GM21447 (cell line): Measurements from ENCODE around the gene SLC12A4.
"Not testable (repeated sequence)": the region's sequence is repeated elsewhere in the genome, so short reads cannot be mapped to it uniquely, and the experiment has no call there.

Experiments used
- ATAC-seq: cut with Tn5 transposase; IDR thresholded peaks from one replicate; pipeline ENCODE4 v1.9.1; 2021; ENCODE audit not compliant: unreplicated experiment

SLC12A4 gene

DNA sequence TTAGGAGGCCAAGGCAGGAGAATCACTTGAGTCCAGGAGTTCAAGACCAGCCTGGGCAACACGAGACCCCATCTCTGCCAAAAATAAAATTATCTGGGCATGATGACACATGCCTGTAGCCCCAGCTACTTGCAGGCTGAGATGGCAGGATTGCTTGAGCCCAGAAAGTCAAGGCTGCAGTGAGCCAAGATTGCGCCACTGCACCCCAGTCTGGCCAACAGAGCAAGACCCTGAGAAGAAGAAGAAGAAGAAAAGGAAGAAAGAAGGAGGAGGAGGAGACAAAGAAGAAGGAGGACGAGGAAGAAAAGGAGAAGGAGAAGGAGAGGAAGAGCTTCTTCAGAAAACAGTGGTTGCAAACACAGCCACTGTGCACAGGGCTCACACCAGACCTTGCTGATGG, 20.2 kb upstream of the SLC12A4 start:
- ATAC-seq = no peak

DNA sequence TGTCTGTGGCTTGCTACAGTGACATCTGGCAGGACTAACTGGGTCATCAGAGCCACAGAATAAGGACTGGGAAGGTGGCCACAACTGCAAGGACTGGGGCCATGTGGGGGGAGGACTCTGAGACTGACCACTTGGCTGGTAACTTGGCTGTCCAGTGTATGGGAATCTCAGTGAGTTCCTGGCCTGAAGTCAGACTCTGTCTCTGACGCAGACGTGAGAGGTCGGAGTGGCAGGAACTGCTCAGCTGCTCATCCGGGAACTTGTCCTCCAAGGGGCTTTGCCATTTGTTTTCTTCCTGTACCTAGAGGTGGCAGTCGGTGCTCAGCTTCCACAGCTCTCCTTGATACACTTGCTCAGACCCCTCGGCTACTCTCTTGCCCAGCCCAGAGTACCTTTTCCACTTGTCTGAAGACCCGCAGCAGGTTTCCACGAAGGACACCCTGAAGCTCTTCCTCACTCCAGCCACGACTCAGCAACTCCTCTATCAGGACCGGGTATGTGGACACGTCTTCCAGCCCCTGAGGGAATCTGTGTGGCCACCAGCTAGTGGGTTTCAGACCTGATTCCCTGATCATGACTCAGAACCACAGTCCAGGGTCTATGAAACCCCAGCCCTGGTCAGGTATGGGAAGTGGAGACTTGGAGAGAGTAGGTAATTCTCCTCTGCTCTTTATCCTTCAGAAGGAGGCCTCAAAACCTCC, 19.2 kb upstream of the SLC12A4 start:
- ATAC-seq = no peak

GRCh38 chr16:67986949-67987348, 18.5 kb upstream of the SLC12A4 start:
- ATAC-seq = no peak

DNA sequence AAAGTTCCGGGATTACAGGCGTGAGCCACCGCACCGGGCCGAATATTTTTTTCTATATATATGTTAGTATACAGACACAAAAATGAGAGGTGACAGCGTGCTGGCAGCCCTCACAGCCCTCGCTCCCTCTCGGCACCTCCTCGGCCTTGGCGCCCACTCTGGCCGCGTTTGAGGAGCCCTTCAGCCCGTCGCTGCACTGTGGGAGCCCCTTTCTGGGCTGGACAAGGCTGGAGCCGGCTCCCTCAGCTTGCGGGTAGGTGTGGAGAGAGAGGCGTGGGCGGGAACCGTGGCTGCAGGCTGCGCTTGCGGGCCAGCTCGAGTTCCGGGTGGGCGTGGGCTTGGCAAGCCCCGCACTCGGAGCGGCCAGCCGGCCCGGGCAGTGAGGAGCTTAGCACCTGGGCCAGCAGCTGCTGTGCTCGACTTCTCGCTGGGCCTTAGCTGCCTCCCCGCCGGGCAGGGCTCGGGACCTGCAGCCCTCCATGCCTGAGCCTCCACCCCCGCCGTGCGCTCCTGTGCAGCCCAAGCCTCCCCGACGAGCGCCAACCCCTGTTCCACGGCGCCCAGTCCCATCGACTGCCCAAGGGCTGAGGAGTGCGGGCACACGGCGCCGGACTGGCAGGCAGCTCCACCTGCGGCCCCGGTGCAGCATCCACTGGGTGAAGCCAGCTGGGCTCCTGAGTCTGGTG, 13.7 kb upstream of the SLC12A4 start:
- ATAC-seq = no peak

- no peak for ATAC-seq
Observed at GRCh38 chr16:67979955-67980678, 11.7 kb upstream of the SLC12A4 start, which contains the start of gene DPEP3. Gene DPEP3, minus strand, starts transcription at chr16:67980499. Its CDS starts 119 bp downstream, at chr16:67980380.

DNA sequence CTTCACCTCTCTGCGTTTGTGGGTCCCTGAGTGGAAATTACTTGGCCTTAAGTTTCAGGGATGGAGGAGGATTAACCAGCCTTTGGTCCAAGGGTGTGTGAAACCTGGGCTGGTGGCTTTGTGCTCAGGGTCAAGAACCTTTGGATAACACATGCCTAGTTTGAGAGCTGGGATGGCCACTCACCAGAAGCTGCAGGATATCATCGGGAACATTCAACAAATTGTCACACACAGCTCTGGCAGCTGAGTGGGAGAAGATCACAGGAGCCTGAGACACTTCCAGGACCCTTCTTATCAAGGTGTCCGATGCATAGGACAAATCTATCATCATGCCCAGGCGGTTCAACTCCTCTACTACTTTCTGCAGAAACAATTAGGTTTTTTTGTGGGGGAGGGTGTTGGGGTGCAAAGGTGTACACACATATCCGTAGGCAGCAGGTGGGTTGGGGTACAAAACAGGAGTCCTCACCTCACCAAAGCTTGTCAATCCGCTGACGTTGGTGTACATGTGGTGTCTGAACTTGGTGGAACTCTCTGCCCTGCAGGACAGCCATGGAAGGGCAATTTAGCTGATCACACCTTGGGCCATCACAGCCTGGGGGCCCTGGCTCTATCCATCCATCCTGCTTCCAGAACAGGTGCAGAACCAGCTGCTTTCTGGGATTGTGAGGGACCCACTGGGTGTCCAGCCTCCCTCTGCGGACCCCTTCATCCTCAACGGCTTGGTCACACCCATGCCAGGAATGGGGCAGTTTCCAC, 9.2 kb upstream of the SLC12A4 start:
- ATAC-seq = no peak

- no peak for ATAC-seq
Observed at GRCh38 chr16:67977005-67977404, 8.6 kb upstream of the SLC12A4 start.

DNA sequence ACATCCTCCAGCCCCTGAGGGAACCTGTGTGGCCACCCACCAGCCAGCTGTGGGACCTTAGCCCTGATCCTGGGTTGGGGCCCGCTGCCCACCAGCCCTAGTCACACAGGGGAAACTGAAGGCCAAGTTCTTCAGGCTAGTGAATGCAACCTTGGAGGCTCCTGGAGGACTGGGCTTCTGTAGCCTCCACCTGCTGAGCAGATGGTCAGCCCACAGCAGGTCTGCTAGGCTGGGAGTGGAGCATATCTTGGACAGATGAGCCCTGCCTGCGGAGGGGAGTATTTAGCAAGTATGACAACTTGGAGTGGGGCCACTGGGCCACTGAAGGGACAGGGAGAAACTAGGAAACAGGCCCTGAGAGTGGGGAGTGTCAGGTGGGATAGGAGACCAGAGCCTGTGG, 7.8 kb upstream of the SLC12A4 start:
- ATAC-seq = no peak

DNA sequence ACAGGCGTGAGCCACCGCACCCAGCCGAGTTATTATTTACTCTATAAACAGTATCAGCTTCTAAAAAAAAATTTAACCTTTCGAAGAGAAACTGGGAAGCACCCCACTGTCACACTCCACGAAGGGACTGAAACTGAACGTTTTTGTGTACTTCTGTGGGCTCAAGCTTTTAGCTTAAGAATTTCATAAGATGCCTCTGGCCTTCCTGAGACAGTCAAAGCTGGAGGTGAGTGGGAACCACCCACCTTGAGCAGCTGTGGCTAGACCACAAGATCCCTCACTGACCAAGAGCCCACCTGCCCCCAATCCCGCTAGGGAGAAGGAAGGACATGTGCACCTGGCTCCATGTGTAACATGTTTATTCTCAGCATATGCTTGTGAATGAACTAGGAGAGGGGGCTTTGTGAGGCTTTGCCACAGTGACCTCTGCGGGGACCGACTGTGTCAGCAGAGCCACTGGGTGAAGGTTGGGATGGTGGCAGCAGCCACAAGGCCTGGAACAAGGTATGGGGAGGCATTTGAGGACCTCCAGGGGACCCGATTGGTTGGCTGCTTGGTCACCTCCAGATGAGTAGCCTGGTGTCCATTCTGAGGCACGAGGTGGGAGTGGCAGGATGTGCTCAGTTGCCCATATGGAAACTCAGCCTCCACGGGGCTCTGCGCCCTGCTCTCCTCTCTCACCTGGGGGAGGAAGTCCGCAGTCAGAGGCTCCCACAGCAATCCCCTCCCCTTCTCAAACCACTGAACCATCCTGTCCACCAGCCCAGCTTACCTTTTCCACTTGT, 7.1 kb upstream of the SLC12A4 start:
- ATAC-seq = no peak

DNA sequence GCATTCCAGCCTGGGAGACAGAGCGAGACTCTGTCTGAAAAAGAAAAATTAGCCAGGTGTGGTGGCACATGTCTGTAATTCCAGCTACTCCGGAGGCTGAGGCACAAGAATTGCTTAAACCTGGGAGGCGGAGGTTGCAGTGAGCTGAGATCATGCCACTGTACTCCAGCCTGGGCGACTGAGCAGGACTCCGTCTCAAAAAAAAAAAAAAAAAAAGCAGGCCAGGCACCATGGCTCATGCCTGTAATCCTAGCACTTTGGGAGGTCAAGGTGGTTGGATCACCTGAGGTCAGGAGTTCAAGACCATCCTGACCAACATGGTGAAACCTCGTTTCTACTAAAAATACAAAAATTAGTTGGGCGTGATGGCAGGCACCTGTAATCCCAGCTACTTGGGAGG, 3.8 kb upstream of the SLC12A4 start:
- ATAC-seq = not testable (repeated sequence)

DNA sequence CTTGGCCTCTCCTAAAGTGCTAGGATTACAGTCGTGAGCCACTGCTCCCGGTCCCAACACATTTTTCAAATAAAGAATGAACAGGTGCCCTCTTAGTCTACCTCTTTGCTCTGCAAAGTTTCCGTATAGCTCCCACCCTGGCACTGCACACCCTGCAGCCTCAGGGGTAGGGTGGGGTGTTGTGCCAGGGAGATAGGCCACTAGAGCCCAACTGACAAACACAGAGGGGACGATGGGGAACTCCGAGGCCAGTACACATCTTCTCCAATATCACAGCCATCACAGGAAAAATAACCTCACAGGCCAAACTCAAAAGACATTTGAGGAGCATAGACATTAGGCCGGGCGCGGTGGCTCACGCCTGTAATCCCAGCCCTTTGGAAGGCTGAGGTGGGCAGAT, 2.7 kb upstream of the SLC12A4 start:
- ATAC-seq = no peak

- ATAC-seq = no peak
Observed at GRCh38 chr16:67969254-67970039, 1.0 kb upstream of the SLC12A4 start.

GRCh38 chr16:67967958-67968399, 458 bp downstream of the SLC12A4 start:
- ATAC-seq = peak; percentile 29

DNA sequence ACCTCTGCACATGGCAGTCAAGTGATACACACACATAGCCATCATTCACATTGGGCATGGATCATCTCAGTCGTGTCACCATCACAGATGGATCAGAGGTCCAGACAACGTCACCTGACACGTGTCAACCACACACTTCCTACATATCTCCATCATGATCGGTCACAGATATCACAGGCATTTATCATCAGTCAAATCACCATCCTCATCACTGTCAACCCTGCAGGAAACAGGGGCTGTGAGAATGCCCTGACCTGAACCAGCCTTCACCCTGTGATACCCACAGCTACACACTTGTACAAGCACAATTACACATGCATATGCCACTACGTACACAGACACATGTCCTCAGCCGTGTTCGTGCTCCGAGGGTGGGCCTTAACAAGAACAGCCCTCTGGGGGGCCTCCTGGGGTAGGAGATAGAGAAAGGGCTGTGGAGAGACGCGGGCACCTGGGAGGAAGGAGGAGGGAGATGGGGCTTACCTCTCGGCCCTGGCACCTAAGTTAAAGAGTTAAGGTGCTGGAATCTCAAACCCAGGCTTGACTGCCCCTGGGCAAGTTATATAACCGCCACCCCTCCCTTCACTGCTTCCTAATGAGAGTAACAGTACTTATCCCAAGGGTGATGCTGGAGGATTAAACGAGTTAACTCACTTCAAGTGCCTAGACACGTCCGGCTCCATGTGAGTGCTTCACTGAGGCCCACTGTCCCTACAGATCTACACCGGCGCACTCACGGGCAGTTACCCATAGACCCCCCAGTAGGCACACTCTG, 1.1 kb downstream of the SLC12A4 start:
- no peak for ATAC-seq

GRCh38 chr16:67966549-67967182, 1.8 kb downstream of the SLC12A4 start:
- no peak for ATAC-seq

DNA sequence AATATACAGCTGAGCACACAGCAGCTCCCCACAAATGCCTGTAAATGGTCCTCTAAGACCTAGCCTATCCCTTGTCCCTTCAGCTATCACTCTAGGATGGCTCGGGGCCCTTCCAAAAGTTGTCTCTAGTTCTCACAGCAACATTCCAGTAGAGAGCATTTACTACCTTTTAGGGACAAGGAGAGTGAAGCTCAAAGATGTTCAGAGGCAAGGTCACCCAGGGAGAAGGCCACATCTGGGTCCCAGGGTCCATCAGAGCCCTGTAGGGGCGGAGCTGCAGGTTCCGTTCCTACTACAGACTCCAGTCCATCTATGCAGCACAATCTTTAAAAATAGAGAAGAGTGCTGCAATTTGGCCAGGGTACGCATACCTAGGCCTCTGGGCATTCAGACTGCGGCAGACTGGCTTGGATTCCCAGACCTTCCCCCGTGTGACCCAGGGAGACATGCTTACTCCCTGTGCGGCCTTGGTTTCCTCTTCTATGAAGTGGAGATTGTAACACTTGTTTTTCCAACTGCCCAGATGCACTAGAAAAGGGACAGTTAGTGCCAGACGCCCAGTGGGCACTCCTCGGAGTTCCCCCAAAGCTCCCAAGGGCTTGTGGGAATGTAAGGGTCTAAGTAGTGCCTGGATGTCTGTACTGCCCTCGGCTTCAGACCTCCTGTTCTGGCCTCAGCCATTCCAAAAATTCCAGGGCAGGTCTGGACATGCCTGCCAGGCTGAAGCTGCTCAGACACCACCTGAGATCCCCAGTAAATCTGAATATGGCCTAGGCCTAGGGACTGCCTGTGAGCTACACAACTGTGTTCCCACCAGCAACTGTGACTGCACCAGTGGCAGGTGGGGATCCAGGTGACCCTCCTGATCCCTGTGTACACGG, 2.5 kb downstream of the SLC12A4 start:
- ATAC-seq = no peak

- ATAC-seq = no peak
Observed at GRCh38 chr16:67964477-67965131, 3.8 kb downstream of the SLC12A4 start.
